ENCODE measurements around the gene POGLUT2. TPM values are rescaled to one million over a fixed set of nuclear protein-coding genes. Genes with fewer than 3 reads are reported as not detected.
A peak's percentile ranks its signal among the peaks of the same experiment; 100 is the strongest.

The POGLUT2 gene
- total and polyA plus RNA-seq, 8 donors: 7.5 to 37.8 (median 31.3) TPM

- intact Hi-C loops (cut with DNase I): no loop called here
- H3K4me3 ChIP-seq: peak overlapping the region in 1 of 2 donors; percentile 89
Measured at GRCh38 chr13:102774591-102775520, 23.9 kb downstream of the POGLUT2 start.

GRCh38 chr13:102774214-102774568, 24.6 kb downstream of the POGLUT2 start:
- H3K4me1 ChIP-seq: peaks cover 4 to 26% of the 10 kb centered on the region in 2 donors
- peak; percentile 1 for ATAC-seq
- H3K4me3 ChIP-seq: peak overlapping the region; percentile 85 to 89
- TF ChIP-seq, protein P1, sequence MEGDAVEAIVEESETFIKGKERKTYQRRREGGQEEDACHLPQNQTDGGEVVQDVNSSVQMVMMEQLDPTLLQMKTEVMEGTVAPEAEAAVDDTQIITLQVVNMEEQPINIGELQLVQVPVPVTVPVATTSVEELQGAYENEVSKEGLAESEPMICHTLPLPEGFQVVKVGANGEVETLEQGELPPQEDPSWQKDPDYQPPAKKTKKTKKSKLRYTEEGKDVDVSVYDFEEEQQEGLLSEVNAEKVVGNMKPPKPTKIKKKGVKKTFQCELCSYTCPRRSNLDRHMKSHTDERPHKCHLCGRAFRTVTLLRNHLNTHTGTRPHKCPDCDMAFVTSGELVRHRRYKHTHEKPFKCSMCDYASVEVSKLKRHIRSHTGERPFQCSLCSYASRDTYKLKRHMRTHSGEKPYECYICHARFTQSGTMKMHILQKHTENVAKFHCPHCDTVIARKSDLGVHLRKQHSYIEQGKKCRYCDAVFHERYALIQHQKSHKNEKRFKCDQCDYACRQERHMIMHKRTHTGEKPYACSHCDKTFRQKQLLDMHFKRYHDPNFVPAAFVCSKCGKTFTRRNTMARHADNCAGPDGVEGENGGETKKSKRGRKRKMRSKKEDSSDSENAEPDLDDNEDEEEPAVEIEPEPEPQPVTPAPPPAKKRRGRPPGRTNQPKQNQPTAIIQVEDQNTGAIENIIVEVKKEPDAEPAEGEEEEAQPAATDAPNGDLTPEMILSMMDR (IDR thresholded peaks at IDR 0.05): no peak
- peak overlapping the region; percentile 84 to 85 for H3K27ac ChIP-seq
- intact Hi-C loops (cut with DNase I): no loop called here
- no peaks in the 10 kb centered on the region for H3K27me3 ChIP-seq
- no peaks in the 10 kb centered on the region for H3K9me3 ChIP-seq
- DNase-seq: peak in 1 of 4 donors; percentile 82
- H3K36me3 ChIP-seq: no peaks in the 10 kb centered on the region

More at GRCh38 chr13:102774591-102775520, 23.9 kb downstream of the POGLUT2 start:
- Histone ChIP-seq H3K27ac (no peak overlapping the region), H3K36me3 (no peaks in the 10 kb centered on the region), H3K9me3 (no peaks in the 10 kb centered on the region), H3K27me3 (no peaks in the 10 kb centered on the region), H3K4me1 (peaks cover 4 to 26% of the 10 kb centered on the region in 2 donors)
- TF ChIP-seq, protein P1 (IDR thresholded peaks at IDR 0.05): no peak
- DNase-seq (peak in 1 of 4 donors; percentile 46), ATAC-seq (no peak)

DNA sequence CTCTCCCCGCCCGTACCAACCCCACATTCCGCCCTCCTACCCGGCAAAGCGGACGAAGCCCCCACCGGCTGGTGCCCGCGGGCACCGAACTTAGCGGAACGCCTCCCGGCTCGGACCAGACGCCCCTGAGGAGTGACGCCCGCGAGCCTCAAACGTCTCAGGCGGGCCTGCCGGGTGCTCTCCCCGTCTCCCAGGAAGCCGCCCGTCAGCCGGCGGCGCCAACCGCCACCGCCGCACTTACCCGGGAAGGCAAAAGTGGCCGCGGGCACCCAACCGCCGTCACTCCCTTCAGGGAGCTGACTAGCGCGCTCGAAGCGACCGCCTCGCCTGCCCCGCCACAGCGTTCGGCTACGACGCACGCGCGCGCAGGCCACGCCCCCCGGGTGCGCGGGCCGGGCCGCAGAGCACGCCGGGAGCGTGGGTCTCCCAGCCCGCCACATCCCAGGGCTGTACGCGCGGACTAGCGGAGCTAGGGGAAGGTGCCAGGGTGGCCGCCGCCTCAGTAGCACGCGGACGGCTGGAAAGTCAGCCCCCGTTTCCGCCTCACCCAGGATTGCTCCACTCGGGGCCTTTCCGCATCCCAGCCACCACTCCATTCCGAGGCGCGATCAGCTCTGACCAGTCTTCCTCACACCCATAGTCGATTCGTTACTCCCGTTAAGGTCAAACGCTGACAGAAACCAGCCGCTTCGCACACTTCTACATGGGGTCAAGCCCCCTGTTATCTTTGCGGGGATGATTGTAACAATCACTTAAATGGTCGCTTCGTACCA, 25.1 kb downstream of the POGLUT2 start, which contains the start of gene TEX30:
Gene TEX30, minus strand, starts transcription at position 346 of the 773 bp plus-strand sequence. CDS start 3,760 bp downstream, outside the sequence.
- Histone ChIP-seq H3K36me3 (no peaks in the 10 kb centered on the region), H3K27ac (peak within 1 kb of the TSS; percentile 84 to 85), H3K9me3 (no peaks in the 10 kb centered on the region), H3K27me3 (no peaks in the 10 kb centered on the region), H3K4me3 (peak within 1 kb of the TSS; percentile 85 to 89), H3K4me1 (peaks cover 4 to 26% of the 10 kb centered on the region in 2 donors)
- DNase-seq: peak; percentile 86 to 97 (median 89)
- TF ChIP-seq, protein P1 (IDR thresholded peaks at IDR 0.05): peak in 1 of 2 donors; percentile 27
- intact Hi-C loops (cut with DNase I): no loop called here
- peak; percentile 100 for ATAC-seq

- no peak overlapping the region for H3K27ac ChIP-seq
- H3K4me3 ChIP-seq: no peak overlapping the region
- intact Hi-C loops (cut with DNase I): no loop called here
- DNase-seq: no peak
- no peaks in the 10 kb centered on the region for H3K9me3 ChIP-seq
- H3K4me1 ChIP-seq: peaks cover 4 to 26% of the 10 kb centered on the region in 2 donors
- no peaks in the 10 kb centered on the region for H3K36me3 ChIP-seq
- ATAC-seq: no peak
- no peaks in the 10 kb centered on the region for H3K27me3 ChIP-seq
- TF ChIP-seq, protein P1 (IDR thresholded peaks at IDR 0.05): no peak
Measured at GRCh38 chr13:102772042-102772425, 26.7 kb downstream of the POGLUT2 start.
